OCI-LY1 (cell line): Measurements from ENCODE around the gene IL22.

Experiments
- EZH2 ChIP-seq: fragments of 200-600 bp; sonication (generic), shearing (Covaris generic); IDR thresholded peaks from 2 replicates; pipeline ENCODE4 v1.8.0; 2017; ENCODE audit warnings: borderline replicate concordance, mixed run types, mild to moderate bottlenecking, antibody characterized with exemption, low read length, moderate library complexity, mixed read lengths
- TF ChIP-seq, protein P1 (sequence below): fragments of 200-600 bp; sonication (generic), shearing (Covaris generic); IDR thresholded peaks from 2 replicates; pipeline ENCODE4 v1.5.1; 2017; ENCODE audit warnings: mild to moderate bottlenecking, antibody characterized with exemption, low read length, moderate library complexity, mixed read lengths

DNA sequence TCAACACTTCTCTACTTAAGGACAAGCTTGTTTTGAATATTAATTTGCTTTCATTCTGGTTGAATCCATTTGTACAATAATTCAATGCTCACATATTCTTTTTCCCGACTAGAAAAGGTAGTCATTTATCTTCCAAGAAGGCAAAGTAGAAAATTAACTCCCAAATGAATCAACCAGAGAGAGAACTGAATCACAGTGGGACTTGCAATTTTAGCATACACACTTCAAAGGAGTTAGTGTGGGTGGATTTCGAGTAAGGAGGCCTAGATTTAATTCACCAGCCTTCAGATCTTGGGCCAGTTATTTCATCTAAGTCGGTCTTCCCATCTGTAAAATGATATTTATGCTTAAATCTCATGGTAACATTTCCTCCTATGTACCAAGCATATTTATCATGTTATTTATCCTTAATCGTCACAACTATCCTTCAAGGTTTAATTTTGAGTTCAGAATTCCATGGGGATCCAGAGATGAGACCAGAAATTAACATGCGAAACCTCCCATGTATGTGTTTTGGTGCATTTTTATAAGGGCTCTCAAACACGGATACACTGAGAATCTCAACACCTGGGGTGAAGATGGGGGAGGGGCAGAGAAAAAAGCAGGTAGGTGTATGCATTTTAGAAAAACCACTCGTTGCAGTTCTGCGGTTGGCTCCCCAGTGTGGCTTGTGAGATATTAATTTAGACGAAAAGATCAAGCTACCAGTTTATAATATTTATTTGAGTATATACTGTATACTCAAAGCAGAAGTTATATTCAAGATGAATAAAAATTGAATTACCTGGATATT, 38.9 kb upstream of the IL22 start:
- TF ChIP-seq, protein P1, sequence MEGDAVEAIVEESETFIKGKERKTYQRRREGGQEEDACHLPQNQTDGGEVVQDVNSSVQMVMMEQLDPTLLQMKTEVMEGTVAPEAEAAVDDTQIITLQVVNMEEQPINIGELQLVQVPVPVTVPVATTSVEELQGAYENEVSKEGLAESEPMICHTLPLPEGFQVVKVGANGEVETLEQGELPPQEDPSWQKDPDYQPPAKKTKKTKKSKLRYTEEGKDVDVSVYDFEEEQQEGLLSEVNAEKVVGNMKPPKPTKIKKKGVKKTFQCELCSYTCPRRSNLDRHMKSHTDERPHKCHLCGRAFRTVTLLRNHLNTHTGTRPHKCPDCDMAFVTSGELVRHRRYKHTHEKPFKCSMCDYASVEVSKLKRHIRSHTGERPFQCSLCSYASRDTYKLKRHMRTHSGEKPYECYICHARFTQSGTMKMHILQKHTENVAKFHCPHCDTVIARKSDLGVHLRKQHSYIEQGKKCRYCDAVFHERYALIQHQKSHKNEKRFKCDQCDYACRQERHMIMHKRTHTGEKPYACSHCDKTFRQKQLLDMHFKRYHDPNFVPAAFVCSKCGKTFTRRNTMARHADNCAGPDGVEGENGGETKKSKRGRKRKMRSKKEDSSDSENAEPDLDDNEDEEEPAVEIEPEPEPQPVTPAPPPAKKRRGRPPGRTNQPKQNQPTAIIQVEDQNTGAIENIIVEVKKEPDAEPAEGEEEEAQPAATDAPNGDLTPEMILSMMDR: no peak
- TF ChIP-seq EZH2: no peak
